ENCODE measurements around the gene LRMDA.

The LRMDA gene

DNA sequence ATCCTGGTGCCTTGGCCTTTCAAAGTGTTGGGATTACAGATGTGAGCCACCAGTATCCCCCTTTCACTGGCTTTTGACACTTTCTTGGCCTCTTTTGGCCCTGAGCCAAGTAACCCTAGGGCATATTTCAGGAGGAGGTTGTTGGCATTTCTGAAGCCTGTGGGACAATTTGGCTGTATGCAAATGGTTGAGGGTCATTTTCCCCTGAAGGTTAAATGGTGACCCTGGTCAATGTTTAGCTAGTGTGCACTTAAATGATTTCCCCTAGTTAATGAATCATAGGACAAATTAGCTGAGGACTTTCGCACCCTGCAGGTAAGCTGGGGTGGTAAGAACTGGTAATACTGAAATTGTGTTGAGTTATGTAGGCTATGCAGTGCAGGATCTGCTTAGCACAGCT, 660.5 kb downstream of the LRMDA start:
- DNase-seq (ENCODE audit: low read depth in 1 of 2, low spot score in 1 of 2), result no peak

DNA sequence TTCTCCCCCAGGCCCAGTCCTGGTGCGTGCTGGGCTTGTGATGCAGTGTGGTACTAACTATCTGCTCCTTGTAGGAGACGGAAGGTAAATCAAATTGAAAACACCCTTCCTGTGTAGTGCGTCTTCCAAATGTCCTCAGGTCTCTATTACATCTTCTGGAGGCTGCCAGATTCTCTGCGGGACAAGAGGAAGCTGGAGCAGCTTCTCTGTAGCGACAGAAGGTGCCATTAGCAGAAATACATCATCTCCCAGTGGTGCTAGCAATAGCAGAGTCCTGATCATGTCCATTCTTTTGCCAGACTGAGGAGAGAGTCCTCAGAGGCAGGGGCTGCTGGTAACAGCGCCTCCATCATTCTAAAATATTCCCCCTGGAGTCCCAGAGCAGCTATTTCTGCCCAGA, 675.2 kb downstream of the LRMDA start:
- DNase-seq (ENCODE audit: low read depth in 1 of 2, low spot score in 1 of 2), result no peak

DNA sequence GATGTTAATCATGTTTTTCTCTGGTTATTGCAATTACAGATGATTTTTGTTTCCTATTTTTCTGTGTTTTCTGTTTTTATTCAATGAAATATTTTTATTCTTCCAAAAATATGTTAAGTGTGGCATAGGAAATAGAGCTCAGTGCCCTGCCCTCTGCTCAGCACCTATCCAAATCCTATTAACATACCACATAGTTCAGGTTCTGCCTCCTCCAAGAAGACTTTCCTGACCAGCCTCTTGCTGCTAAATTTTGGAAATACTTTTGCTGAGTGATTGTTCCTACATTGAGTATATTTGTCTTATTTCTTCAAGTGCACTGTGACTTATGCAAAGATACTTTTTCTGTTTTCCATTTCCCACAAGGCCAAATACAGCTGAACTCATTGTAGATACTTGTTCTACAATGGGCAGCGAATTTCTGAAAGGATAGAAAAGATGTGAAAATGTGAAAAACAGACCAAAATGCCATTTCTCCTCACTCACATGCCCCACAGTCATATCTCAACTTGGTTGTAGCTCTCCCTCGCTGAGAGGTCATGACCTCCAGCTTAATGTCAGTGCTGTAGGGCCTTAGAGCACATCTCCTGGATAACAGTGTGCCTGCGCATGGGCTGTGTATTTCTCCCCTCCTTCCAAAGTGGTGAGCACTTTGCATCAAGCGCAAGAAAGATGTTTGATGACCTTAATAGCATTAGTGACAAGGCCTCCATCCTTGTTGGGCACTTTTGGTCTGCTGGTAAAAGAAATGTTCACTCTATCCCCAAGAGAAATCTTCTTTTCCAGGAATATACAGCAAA, 677.3 kb downstream of the LRMDA start:
- DNase-seq (ENCODE audit: low read depth in 1 of 2, low spot score in 1 of 2), result no peak

DNA sequence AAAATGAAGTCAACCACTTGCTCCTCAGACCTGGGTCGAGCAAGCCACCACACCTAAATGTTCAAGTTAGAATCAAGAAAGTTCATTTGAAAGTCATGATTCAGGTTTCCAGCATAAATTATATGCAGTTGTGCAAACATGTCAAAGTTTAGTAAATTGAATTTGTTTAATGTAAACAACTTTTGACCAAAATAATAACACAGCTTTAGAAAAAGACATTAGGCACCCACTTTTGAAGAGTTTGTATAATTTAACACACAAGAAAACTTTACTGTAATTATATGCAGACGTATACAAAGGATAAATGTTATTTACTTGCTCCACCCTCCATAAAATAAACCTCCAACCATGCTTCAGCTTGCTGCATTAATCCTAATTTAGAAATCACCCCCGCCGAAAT, 680.0 kb downstream of the LRMDA start:
- DNase-seq (ENCODE audit: low read depth in 1 of 2, low spot score in 1 of 2), result no peak

DNA sequence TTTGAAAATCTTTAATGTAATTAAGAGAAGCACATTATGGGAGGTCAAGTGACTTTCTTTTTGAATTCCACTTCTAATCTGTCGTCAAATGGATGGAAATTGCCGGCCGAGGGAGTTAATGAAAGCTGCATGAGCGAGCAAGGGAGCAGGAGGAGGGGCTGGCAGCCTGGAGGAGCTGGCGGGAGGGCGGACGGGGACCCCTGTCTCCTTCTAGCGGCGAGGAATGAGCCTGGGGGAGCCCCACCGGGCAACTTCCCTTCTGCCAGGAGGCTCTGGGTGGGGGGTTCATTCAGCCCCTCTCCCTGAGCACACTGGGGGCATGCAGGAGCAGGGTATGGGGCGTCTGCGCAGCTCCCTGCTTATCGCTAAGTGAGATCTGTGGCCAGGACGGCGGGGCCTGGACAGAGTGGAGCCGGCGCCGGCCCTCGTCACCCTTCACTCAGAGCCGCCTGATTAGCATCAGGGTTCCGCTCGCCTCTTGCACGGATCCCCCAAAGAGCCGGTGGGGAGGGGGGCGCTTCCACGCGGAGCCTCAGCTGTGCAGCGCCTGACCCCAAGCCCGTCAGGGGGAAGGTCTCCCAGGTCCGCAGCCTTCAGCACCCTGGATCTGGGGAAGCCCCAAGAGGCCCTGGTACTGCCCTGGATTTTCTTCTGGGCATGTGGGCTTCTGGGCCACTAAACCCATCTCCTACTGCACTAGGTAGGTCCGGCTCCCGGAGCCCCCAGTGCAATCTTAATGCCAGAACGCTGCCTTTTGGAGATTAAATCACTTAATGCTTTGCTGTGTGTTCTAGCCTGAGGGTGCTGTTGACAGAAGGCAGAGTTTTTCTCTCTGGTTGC, 680.8 kb downstream of the LRMDA start:
- DNase-seq (ENCODE audit: low read depth in 1 of 2, low spot score in 1 of 2), result no peak

DNA sequence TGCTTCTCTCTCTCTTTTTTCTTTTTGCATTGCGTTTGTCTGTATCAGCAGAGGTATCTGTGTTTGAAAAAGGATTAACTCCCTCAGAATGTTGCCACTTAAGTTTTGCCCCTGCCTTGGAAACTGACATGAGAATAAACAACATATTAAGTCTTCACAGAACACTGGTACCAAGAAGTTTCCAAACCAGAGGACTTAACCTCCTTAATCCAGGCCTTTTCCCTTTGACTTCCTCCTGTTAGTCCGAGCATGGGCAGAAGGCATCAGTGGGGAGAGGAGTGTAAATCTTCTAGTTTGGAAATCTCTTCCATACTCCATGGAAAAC, 681.4 kb downstream of the LRMDA start:
- no peak for DNase-seq (ENCODE audit: low read depth in 1 of 2, low spot score in 1 of 2)

DNA sequence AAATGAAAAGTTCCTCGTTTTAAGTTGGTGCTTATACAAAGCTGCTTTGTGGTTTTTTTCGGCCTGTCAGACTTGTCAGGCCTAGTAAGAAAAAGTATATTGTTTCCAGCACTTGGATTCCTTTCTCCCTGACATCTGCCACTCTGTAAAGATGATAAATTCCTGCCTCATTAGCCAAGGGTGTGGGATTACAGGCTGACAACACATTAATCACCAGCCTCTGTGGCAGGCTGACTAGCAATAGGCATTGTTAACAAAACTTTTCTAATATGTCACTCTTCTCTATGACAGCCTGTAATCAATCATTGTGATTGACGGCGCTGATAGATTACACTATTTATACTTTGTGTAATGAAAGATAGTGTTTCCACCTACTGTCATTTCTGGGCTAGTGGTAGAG, 682.5 kb downstream of the LRMDA start:
- no peak for DNase-seq (ENCODE audit: low read depth in 1 of 2, low spot score in 1 of 2)

DNA sequence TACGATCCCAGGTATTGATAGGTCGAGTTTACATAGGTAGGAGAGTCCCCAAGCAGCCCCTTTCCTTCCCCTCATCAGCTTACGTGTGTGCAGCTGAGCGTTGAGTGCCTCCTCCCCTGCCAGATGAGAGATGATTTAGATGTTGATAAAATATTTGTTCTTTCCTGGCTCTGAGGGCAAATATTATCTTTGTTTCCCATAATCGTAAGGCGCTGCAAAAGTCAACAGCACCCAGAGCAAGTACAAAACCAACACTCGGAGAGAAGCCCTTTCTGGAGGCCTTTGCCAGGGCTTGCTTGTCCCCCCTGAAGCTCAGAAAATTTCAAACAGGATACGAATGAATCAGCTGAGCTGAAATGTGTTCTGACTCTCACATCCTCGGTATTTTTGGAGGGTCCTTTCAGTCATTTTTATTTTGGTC, 683.2 kb downstream of the LRMDA start:
- DNase-seq (ENCODE audit: low read depth in 1 of 2, low spot score in 1 of 2), result no peak

DNA sequence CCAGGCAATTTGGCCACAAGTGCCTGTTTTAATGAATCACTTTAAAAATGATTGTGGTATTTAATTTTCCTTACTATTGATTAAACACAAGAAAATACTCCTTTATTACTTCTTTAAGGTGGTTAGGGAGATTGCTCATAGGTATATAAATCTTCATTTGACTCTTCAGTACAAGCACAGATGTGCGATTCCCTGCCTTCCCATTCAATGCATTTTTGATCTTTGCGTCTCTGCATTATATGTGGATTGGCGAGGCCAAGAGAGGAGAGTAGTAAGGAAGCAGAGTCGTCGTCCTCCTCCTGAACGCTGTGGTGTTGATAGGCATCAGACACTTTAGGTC, 683.7 kb downstream of the LRMDA start:
- DNase-seq (ENCODE audit: low read depth in 1 of 2, low spot score in 1 of 2), result no peak

DNA sequence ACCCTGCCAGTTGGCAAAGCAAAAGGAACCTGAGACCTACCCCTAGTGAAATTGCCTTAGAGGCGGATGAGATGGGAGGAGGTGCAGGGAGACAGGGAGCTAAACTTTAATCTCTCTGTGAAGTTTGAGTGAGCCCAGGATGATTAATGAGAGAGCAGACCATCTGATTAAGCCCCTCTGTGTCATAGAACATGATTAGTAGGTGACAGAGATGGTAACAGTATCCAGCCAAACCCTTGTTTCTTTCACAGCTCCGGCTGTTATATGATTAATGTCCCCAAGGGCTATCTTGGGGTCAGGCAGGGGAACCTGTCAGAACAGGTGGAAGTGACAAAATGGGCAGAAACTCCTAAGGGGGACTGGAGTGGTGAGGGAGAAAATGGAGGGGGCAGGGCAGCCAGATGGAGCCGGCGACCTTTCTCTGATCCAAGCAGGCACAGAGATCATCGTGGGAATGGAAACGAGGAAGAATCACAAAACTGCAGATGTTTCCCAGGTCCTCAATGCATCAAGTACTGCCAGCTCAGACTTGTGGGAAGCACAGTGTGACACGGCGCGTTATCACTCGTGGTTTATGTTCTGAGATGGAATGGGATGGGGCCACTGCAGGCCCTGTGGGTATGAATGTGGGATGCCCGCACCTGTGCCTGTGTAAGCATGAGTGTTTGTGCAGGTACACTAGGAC, 684.2 kb downstream of the LRMDA start:
- no peak for DNase-seq (ENCODE audit: low read depth in 1 of 2, low spot score in 1 of 2)

DNA sequence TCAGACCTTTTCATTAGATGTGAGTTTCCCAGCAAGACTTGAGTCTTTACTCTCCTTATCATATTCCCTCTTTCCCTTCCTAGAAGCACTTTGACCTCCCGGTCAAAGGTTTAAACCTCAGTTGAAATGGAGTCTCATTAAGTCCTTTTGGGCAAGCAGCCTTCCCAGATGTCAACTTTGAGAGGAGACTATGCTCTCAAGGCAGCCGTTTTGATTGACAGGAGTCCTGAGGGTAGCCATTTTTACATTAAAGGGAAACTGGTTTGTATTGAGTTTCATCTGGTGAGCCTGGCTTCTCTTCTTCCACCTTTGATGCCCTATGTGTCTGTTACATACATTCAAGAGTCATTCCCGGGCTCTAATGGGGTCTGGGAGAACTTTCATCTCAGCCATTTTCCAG, 685.1 kb downstream of the LRMDA start:
- DNase-seq (ENCODE audit: low read depth in 1 of 2, low spot score in 1 of 2), result no peak

DNA sequence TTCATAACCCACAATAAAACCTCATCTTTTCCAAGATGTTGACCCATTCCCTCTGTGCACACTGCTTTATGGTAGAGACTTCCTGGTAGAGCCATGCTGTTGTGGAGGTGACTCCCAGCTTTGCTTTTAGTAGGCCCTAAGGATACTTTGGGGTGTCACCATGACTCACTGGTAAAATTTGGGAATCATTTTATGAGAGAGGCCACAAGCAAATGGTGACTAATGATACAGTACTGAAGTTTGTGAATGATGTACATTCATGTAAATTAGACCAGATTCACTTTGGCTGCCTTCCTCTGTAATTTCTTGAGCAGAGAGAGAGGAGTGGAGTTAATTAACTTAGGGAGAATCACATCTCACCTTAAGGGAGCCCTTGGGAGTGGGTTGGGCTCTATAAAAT, 686.5 kb downstream of the LRMDA start:
- DNase-seq (ENCODE audit: low read depth in 1 of 2, low spot score in 1 of 2), result no peak

DNA sequence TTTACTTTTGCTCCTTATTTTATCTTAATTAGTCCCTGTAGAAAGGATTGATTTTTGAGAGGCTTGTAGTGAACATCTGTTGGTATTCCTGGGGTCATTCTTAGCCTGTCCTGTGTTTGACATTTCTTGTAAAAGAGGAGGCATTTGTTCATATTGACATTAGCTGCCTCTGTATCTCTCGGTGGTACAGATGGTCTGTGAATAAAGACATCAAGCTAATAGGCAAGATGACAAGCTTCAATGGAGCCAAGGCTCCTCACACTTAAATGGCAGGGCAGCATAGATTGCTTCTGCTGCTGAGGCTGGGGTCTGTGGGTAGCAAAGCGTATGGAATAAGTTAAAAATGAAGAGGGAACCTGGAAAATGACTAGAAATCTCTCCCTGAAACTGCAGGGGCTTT, 687.6 kb downstream of the LRMDA start:
- DNase-seq (ENCODE audit: low read depth in 1 of 2, low spot score in 1 of 2), result no peak

DNA sequence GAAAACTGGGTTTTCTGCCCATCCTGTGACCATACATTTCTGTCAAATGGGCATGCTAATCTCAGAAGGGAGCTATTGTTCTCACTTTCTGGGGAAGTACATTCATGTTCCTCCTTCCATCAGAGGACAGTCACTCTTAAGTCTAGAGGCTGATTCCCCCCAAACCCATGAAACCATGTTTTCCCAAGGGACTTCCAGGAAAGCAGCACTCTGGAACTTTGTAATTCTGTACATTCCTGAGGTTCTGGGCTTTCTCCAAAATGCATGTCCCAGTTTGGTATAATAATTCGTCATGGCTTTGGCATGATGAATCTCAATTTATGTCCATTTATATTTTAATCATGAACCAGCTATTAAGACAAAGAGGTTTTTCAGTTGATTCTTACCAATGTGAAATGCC, 688.1 kb downstream of the LRMDA start:
- DNase-seq (ENCODE audit: low read depth in 1 of 2, low spot score in 1 of 2), result no peak

DNA sequence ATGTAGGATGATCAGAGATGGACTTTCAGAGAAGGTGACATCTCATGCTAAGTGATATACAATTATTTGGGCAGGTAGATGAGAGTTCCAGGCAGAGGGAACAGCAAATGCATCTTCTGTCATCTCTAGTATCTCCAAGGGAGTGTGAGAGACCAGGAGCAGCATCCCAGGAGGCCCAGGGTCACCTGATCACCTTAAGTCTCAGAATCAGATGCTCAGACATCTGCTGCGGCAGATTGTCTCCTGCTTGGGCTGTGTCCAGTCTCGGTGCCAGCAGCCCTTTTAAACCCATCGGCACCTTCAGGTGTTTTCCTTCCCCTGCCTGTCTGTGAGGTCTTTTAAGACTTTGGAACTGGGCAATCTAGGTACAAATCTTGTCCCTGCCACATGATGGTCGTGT, 690.6 kb downstream of the LRMDA start:
- no peak for DNase-seq (ENCODE audit: low read depth in 1 of 2, low spot score in 1 of 2)

DNA sequence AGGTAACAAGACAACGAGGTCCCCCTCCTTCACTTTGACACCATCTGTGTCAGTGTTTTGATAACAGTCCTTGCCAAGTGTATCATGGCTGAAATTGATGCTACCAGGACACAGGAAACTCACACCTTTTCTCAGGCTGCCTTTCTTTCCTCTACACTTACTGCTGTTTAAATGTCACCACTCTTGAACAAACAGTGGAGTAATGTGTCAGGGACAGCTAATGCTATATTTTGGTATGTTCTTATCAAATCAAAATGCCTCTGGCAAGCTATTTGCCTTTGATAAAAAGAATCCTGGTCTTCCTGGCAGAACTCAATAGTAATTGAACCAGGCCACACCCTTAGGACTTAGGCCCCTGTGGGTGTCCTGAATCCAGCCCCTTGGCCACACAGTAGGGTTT, 692.9 kb downstream of the LRMDA start:
- no peak for DNase-seq (ENCODE audit: low read depth in 1 of 2, low spot score in 1 of 2)

DNA sequence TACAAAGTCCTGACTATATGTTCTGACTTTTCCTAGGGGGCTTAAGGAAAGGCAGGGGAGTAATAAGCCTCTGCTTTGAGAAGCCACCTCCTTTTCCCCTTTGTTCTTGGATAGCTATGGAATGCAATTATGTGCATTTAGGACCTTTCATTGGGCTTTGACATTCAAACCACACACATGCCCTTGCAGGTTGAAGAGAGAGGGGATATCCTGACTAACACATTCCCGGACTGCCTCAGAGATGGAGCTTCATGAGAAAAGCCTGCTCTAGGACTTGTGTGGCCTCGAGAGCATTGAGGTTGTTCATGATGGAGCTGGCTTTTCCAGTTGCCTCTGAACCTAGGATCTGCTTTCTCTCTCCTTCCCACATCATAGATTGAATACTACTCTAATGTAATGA, 694.5 kb downstream of the LRMDA start:
- DNase-seq (ENCODE audit: low read depth in 1 of 2, low spot score in 1 of 2), result no peak

DNA sequence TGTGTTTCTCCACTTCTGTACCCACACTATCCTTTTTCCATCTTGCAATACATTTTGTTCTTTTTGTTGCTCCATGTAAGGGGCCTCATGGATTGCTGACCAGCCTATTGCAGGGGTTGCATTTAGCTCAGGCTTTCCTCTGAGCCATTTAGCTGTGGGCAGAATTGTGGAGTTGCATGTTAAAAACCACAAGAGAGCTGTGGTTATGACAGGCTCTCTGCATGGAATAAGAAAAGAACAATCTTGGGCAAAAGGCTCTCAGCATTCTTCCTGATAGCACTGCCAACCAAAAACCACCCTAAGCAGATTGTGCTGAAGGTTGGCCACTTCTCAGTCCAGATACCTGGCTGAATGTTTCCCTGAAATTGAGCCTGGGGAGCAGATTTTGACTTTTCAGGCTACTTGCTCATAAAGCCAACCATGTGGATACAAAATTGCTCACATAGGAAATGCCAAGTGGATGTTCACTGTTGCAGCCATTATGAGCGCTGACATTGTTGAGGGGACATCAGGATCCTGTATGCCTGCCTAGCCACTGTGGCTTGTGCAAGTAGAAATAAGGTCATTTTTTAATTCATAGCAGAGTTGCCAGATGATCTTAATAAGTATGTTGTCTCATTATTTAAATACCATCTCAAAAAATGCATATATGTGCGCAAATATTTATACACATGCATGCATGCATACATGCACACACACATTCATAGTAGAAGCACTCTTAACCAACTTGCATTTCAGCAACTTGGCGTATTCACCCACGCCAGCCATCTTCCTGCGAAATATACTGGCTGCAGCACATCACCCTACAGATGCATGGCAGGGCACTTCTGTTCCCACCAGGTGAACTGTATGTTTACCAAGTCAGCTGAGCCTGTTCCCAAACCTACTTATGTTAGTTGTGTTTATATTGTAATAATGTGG, 695.4 kb downstream of the LRMDA start:
- no peak for DNase-seq (ENCODE audit: low read depth in 1 of 2, low spot score in 1 of 2)

DNA sequence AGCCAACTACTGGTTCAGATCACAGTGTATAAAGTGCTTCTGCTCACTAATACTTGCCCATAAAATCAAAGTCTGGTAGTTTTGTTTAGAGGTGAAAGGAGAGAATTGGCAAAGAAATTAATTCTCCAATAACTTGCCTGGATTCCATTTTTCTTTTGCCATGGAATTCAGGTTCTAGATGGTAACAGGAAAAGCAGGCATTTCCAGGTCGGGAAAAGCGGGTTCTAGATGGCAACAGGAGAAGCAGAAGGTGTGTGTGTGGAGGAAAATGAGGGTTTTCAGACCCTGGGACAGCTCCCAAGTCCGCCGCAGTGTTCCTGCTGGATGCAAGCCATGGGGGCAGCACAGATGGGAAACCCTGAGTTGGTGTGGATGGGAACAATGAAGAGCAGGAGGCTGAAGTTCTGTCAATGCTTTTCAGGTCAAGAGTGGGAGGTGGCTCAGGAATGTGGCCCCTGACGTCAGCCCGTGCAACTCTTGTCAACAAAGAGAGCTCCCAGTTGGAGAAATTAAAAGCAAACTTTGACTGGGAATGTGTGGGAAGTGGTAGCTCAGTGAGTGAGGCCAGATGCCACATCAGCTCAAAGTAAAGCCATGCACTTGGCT, 696.7 kb downstream of the LRMDA start:
- no peak for DNase-seq (ENCODE audit: low read depth in 1 of 2, low spot score in 1 of 2)

DNA sequence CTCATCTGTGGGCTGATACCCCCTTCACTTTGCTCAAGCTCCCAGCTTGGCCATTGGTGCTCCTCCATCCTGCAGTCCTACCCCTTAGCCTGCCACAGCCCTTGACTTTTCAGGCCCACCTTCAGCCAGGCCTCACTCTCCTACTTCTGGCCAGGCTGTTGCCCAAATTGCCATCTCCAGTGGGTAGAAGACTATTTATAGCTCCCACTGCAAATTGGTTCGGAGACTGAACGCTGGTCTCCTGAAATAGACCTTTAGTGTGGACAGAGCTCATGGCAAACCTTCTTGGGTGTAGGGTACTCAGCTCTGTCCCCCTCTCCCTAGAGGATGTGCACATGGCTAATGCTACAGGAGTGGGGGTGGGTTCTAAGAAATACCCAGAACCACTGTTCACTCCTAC, 697.8 kb downstream of the LRMDA start:
- no peak for DNase-seq (ENCODE audit: low read depth in 1 of 2, low spot score in 1 of 2)

DNA sequence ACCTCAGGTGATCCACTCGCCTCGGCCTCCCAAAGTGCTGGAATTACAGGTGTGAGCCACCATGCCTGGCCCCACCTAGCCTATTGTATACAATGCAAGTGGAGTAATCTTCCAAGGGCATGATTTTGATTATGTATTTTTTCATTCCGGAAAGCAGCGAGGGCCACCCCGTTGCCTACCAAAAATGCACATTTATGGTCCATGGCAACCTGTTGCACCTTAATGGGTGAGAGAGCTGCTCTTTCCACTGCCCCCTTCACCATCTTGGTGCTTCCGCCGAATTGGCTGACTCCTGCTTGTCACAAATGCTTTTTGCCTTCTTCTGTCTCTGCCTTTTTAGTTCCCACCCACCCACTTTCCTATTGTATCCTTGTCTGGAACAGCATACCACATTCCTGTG, 699.5 kb downstream of the LRMDA start:
- DNase-seq (ENCODE audit: low read depth in 1 of 2, low spot score in 1 of 2), result no peak

Data from activated T-helper 1 cell treated with anti-CD3 and anti-CD28 coated beads, Interleukin-2, amount 50 U/mL, for 16 hours (primary cell).